GM18511 (cell line): ENCODE measurements around the gene CFAP77.
"Not testable (repeated sequence)": the region's sequence is repeated elsewhere in the genome, so short reads cannot be mapped to it uniquely, and the experiment has no call there.

Experiments used
- ATAC-seq: cut with Tn5 transposase; IDR thresholded peaks from one replicate; pipeline ENCODE4 v1.9.1; 2021; ENCODE audit warnings: mild to moderate bottlenecking, moderate library complexity; ENCODE audit not compliant: unreplicated experiment

Gene CFAP77

DNA sequence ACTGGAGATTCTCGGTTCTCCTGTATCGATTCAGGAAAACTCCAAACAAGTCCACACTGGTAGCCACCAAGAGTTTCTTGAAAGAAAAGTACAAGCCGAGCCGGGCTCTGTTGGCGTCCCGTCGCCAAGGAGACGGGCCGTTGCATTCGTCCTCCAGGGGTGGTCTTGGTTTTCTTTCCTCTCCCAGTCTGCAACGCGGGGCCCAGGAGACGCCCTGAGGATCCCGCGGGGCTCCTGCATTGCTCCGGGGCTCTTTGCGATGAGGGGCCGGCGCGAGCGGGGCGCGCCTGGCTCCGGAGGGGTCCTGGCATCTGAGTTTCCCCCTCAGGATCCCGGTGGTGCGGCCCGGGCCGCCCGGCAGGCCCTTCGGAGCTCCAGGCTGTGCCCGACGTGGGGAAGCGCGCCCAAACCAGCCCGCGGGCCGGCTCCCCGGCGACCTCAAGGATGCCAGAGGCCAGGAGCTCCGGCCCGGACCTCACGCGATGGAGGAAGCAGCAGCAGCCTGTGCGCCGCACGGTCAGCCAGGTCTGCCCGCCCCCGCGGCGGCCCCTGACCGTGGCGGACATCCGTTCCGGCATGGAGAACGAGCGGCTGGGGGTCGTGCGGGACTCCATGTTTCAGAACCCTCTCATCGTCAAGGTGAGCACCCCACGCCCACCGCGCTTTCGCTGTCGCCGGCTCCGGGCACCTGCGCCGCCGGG, at the start of gene CFAP77:
Gene CFAP77 (plus strand): TSS at position 384 of the 701 bp plus-strand sequence. CDS start 61 bp downstream, at position 445.
- no peak for ATAC-seq

GRCh38 chr9:132364068-132364467, 45.9 kb upstream of the CFAP77 start:
- no peak for ATAC-seq

GRCh38 chr9:132365986-132366385, 44.0 kb upstream of the CFAP77 start:
- ATAC-seq = no peak

GRCh38 chr9:132366481-132366880, 43.5 kb upstream of the CFAP77 start:
- no peak for ATAC-seq

- no peak for ATAC-seq
Observed at GRCh38 chr9:132367613-132368313, 42.2 kb upstream of the CFAP77 start.

DNA sequence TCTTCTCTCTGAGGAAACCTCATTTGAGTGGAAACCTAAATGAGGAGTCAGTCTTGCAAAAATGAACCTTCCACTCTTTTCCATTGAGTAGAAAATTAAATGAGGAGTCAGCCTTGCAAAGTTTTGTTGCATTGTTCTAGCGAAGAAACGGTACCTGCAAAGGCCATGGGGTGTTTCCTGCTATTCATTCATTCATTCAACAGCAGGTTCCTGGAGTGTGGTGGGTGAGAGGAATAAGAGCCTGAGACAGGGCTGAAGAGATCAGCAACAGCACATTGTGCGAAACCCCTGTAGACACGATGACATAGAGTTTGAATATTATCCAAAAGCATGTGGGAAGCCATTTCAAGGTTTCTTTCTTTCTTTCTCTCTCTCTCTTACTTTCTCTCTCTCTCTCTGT, 40.6 kb upstream of the CFAP77 start:
- no peak for ATAC-seq

DNA sequence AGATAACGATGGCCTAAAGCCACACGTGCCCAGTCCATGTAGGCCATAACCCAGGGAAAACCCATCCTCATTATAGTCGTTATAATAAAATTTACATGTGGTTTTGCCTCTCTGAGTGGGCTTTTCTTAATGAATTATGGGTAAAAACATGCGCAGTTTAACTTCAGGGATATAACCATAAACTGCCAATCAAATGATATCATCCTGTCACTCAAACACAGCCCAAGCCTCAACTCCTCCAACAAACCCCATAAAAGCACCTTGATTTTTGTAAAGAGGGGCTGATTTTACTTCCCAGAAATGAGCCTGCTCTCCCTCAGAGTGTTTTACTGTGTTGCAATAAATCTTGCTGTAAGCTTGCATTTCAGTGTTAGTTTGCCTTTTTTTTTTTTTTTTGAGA, 39.4 kb upstream of the CFAP77 start:
- no peak for ATAC-seq

- no peak for ATAC-seq
Observed at GRCh38 chr9:132372177-132373095, 37.6 kb upstream of the CFAP77 start.

GRCh38 chr9:132377769-132378168, 32.2 kb upstream of the CFAP77 start:
- not testable (repeated sequence) for ATAC-seq

- not testable (repeated sequence) for ATAC-seq
Observed at GRCh38 chr9:132378416-132378815, 31.6 kb upstream of the CFAP77 start.

- peak; percentile 73 for ATAC-seq
Observed at GRCh38 chr9:132381966-132382541, 28.0 kb upstream of the CFAP77 start.

GRCh38 chr9:132383462-132383883, 26.5 kb upstream of the CFAP77 start:
- no peak for ATAC-seq

- no peak for ATAC-seq
Observed at GRCh38 chr9:132384376-132384775, 25.6 kb upstream of the CFAP77 start.

GRCh38 chr9:132387133-132387532, 22.9 kb upstream of the CFAP77 start:
- ATAC-seq = no peak

- ATAC-seq = no peak
Observed at GRCh38 chr9:132390966-132391365, 19.0 kb upstream of the CFAP77 start.

GRCh38 chr9:132391449-132391848, 18.6 kb upstream of the CFAP77 start:
- no peak for ATAC-seq

- ATAC-seq = no peak
Observed at GRCh38 chr9:132395560-132395959, 14.5 kb upstream of the CFAP77 start.

DNA sequence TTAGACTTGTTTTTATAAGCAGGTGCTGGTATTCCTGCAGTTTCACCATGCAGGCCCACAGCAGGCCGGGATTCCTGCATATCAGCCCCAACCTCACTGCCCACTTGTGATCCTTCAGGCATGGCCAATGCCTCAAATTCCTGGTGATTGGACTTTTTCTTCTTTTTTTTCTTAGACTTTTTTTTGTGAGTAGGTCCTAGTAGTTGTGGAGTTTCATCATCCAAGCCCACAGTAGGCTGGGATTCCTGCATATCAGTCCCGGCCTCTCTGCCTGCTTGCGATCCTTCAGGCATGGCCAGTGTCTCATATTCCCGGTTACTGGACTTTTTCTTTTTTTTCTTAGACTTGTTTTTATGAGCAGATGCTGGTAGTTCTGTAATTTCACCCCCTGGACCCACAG, 8.2 kb upstream of the CFAP77 start:
- no peak for ATAC-seq

DNA sequence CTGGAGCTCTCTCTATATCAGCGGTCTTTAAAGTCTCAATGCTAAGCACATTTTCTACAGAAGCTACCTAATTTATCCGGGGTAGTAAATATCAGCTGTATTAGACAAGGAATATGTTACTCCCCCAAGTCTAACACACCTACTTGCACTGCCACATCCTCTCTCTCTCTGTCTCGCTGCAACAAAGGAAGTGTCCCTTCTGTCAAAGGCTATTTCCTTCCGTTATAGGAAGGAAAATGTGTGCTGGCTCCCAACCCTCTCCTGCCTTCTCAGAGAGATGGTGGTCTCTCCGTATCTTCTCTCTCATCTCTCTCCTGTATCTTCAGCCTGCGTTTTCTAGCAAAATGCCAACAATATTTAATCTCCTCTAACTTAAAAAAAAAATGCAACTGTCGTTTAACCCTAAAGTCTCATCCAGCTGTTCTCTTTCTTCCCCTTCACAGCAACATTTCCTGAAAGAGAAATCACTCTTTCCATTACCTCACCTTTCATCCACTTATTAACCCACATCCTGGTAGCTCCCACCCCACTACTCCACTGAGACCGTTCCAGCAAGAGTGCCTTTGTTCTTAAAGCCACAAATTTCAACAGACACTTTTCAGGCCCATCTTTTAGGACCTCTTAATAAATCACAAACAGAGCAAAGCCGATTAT, 5.7 kb upstream of the CFAP77 start:
- no peak for ATAC-seq

DNA sequence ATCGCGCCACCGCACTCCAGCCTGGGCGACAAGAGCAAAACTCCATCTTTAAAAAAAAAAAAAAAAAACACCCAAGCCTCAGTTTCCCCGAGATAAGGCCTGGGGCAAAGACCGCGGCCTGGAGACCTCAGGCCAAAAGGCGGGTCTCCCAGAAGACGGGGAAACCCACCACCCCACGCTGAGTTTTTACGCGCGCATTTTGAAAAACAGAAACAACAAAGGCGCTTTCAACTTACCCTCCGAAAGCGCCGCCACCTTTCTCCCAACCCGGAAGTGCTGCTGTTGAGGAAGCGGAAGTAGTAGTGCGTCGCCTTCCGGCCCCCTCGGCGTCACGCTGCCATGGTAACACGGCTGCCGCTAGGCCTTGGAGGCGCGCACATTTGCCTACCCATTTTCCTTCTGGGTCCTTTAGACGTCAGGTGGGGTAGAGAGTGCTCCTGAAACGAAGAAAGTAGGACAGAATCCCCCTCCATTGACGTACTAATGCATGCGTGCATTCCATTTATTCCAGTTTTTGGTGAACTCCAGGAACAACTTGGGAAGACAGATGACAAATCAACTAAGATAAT, 3.4 kb upstream of the CFAP77 start, which contains the start of gene TTF1:
Gene TTF1 (minus strand): TSS at position 287 of the 569 bp plus-strand sequence. CDS start 4,019 bp downstream, outside the sequence.
- ATAC-seq = peak; percentile 72
